ENCODE results near the gene OR5B12.
"Not testable (repeated sequence)": the region's sequence is repeated elsewhere in the genome, so short reads cannot be mapped to it uniquely, and the experiment has no call there.

The OR5B12 gene

DNA sequence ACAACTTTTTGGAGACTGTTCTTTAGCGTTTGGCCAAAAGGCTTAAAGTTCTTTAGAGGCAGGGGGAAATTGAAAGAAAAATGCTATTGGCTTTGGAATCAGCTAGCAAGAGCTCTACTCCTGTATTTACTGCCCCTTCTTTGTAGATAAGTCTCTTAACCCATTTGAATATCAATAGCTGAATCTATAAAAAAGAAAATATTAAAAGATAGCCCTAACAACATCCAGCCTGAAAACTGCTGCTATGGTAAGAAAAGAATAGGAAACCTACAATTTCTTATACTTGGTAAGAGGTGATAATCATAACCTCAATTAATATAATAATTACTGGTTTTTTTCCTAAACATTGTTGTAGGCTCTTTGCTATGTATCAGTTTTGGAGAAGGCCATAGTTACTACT is at the start of gene OR5B12:
Gene OR5B12, minus strand, starts transcription at position 101 of the 400 bp plus-strand sequence. CDS start 2,085 bp downstream, outside the sequence.
- no peak for DNase-seq (ENCODE audit: low spot score)

DNA sequence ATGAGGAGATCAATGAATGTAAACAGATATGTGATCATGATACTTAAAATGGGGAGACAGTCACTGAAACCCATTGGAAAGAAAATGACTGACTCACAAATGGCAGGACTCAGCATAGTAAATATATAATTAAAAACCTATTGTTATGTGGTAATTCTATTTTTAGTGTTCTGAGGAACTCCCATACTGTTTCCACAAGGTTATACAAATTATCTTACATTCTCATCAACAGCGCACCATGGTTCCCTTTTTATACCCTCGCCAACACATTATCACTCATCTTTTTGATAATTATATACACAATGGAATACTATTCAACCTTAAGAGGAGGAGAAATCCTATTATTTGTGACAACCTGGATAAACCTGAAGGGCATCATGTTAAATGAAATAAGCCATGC is 48.8 kb upstream of the OR5B12 start:
- DNase-seq (ENCODE audit: low spot score), result no peak

DNA sequence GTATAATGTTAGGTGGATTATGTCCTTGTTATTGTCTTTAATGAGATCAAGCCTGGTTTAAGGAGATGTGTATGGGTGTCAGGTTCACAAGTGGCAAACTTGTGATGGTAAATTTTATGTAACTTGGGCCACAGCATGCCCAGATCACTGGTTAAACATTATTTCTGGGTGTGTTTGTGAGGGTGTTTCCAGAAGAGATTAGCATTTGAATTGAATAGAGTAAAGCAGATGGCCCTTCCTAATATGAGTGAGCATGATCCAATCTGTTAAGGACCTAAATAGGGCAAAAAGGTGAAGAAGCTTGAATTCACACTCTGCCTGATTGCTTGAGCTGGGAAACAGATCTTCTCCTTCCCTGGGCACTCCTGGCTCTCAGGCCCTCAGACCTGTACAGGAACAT is 45.1 kb upstream of the OR5B12 start:
- no peak for DNase-seq (ENCODE audit: low spot score)

DNA sequence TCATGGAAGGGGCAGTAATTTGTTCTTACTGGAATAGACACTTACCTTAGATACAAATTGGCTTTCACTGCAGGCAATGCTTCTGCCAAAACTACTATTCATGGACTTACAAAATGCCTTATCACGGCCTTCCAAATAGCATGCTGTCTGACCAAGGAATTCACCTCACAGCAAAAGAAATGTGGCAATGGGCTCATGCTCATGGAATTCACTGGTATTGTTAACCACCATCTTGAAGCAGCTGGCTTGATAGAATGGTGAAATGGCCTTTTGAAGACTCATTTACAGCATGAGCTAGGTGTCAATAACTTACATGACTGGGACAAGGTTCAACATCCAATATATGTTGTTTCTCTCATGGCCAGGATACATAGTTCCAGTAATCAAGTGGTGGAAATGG is 43.9 kb upstream of the OR5B12 start:
- DNase-seq (ENCODE audit: low spot score), result no peak

DNA sequence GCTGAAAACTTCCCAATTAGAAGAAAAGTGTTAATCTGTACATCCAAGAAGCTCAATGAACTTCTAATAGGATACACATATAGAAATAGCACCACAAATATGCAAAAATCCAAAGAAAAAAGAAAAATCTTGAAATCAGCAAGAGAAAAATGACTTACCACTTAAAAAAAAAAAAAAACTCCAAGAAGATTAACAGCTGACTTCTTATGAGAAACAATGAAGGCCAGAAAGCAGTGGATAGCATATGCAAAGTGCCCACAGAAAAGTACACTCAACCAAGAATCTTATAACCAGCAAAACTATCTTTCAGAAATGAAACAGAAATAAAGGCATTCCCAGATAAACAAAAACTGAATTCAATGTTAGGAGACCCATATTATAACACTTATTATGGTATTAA is 29.9 kb upstream of the OR5B12 start:
- DNase-seq (ENCODE audit: low spot score), result no peak

DNA sequence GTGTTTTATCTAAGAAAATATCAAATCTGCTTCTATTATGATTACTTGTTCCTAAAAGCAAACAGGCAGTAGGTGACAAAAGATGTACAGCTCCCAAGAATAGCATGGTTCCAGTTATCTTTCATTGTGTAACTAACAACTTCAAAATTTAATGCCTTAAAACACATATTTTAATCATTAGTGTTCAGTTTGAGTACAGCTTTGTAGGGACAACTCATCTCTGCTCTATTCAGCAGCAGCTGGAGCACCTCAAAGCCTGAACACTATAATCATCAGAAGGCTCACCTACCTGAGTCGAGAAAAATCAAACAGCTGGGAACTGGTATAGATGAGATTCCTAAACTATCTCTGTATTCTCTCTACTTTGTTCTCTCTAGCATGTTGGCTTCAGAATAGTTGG is 24.3 kb upstream of the OR5B12 start:
- DNase-seq (ENCODE audit: low spot score), result no peak

DNA sequence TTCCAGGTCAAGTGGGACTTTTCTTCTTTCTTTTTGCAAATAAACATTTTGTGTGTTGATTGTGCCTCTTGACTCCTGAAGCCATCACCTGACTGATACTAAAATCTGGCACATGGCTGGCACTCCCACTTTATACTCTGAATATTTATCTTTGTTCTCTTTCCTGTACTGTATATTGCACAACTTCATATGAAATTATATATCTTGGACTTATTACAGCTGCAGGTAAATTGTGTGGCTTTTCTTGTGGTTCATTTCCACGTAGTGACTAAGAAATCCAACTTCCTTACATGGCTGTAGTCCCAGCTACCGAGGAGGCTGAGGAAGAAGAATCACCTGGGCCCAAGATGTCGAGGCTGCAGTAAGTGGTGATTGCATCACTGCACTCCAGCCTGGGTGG is 23.7 kb upstream of the OR5B12 start:
- no peak for DNase-seq (ENCODE audit: low spot score)

DNA sequence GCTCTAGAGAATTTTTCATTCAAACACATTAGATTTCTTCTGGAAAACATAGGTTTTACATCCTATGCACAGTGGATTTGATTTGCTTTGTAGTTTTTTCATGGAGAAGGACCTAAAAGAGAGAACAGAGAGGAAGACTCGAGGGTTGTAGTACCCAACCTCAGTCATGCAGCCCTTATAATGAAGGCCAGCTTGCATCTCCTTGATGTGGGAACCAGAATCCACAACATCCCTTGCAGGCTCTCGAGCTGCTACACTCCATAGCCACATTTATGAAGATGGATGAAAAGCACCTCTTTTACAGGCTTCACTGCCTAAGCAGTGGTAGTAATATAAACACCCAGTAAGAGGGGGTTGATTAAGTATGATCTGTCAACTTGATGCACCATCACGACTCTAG is 9.5 kb upstream of the OR5B12 start:
- DNase-seq (ENCODE audit: low spot score), result no peak

DNA sequence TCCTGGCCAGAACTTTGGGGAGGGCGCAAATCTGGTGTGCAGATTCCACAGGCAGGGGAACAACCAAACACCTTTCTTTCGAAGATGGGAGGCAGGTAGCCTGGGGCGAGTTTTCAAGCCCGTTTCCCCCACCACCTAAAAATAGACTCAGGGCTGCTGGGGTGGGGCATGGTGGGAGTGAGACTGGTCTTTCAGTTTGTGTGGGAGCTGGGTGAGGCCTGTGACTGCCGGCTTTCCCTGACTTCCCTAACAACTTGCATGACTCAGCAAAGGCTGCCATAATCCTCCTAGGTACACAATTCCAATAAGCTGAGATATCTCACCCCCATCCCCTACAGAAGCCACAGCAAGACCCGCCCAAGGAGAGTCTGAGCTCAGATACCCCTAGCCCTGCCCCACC is 4.3 kb upstream of the OR5B12 start:
- DNase-seq (ENCODE audit: low spot score), result no peak

DNA sequence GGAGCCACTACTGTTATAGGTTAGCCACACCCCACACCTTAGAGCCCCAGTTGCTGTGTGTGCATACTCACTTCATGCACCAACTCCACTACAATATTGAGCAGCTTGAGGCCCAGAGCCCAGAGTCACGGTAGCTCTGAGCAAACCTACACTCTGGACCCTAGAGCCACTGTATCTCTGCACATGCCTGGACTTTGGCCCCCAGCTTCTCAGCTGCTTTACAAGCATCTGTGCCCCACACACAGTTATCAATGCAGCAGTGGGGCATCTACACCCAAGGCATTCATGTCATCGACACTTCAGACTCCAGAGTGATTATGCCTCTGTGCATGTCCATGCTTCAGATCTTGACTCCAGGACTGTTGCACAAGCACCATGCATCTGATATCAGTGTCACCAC is 2.3 kb upstream of the OR5B12 start:
- no peak for DNase-seq (ENCODE audit: low spot score)

DNA sequence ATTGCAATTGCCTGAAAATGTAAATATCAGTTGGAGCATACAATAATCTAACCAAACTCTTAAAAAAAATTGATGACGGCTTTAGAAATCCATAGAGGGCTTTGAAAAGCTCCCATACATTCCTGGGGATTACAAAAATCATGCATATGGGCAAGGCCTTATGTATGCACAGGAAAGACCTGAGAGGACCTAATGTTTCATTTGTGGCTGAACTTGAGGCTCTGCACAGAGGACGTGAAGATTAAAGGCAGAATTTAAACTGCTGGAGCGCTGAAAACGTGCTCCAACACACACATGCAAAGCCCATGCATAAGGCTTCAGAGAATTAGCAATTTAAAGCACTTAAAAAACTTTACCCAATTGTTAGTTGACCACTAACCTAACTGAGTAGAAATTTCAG is 3.5 kb downstream of the OR5B12 start:
- no peak for DNase-seq (ENCODE audit: low spot score)

DNA sequence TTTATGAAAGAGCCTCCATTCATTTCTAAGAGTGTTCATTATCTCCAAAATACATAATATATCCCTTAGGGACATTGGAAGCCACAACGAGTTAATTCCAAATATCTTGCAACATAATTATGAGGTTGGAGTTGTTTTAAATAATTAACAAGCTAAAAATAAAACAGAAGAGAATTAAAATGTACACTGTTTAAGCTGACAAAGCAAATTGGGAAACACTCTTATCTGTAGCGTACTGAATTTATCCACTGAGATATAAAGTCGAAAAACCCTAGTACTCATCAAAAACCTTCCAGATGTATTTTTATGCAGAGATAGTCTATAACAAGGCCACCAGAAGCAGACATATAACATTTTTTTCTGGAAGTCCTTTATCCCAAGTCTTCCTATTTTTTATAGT is 7.8 kb downstream of the OR5B12 start:
- DNase-seq (ENCODE audit: low spot score), result no peak

DNA sequence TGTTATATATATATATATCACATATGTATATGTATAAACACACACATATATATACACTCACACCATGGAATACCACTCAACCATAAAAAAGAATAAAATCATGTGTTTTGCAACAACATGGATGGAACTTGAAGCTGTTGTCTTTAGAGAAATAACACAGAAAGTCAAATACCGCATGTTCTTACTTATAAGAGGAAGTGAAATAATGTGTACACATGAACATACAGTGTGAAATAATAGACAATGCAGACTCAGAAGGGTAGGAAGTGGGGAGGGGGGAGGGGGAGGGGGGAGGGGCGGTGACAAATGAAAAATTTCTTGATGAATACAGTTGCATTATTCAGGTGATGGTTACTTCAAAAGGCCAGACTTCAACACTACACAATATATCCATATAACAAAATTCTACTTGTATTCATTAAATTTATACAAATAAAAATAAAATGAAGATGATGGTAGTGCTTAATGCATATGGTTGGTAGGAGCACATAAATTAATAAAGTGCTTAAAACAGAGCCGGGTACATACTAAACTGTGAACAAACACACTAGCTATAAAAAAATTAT is 8.3 kb downstream of the OR5B12 start:
- no peak for DNase-seq (ENCODE audit: low spot score)

DNA sequence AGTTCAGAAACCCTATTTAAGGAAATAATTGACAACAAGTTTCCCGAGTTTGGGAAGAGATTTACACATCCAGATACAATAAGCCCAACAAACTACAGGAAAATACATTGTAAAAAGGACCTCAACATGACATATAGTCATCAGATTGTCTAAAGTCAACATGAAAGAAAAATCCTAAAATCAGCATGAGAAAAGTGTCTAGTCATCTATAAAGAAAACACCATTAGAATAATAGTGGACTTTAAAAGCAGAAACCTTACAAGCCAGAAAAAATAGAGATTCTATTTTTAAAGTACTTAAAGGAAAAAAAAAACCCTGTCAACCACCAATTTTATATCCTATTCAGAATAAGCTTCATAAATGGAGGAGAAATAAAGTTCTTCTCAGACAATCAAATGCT is 12.8 kb downstream of the OR5B12 start:
- no peak for DNase-seq (ENCODE audit: low spot score)

DNA sequence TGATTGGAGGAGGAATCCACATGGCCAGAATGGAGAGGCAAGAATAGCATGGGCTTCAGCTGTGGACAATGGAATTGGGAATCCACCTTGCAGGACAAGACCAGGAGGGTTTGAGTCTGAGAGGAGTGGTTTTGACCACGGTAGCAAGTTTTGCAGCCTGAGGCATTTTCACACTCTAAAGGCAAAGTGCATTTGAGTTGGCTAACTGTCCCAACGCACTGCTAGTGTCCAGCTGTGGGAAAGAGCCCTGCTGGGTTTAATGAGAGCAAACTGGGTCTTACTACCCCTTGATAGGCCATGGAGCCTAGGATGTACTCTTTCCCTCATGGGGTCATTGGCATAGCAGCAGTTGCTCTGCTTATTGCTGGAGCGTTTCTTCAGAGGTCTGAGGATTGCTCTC is 14.0 kb downstream of the OR5B12 start, which contains the start of gene OR5B2:
Gene OR5B2, minus strand, starts transcription at position 101 of the 400 bp plus-strand sequence. CDS start 4,860 bp downstream, outside the sequence.
- no peak for DNase-seq (ENCODE audit: low spot score)

DNA sequence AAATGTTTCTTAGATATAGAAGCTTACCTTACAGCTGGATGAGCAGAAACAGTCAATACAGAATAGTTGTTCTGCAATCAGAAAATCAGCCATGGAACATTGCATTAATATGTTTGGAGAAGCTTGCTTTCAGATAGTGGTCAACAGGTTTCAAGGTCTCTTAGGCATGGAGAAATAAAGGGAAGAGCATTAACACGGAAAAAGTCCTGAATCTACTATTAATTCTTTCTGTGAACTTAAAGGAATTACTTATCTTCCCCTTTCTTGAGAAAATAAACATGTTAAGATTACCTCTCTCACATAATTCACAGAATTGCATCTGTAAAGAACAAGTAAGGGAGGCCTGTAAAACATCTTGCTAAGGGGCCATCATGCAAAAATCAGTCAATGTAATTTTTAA is 35.3 kb downstream of the OR5B12 start, which contains the start of gene OR5B3:
Gene OR5B3, minus strand, starts transcription at position 101 of the 400 bp plus-strand sequence. CDS start 3,465 bp downstream, outside the sequence.
- DNase-seq (ENCODE audit: low spot score), result no peak

DNA sequence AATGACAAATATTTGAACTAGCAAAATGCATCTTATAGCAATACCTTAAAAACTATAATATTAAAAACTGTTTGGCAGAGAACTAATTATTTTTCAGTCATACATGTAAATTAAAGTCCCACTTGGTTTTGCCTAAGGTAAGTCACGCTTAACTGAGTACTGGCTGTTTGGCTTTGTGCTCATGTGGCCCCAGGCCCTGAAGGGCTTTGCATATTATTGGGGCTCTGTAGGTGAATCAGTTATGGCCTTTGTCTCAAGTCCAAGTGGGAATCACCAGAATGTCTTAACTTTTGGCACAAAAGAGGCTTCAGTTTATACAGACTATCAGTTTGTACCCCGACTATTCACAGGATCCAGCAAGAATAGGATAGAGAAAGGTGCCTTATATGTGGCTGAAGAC is 42.4 kb downstream of the OR5B12 start:
- not testable (repeated sequence) for DNase-seq (ENCODE audit: low spot score)

DNA sequence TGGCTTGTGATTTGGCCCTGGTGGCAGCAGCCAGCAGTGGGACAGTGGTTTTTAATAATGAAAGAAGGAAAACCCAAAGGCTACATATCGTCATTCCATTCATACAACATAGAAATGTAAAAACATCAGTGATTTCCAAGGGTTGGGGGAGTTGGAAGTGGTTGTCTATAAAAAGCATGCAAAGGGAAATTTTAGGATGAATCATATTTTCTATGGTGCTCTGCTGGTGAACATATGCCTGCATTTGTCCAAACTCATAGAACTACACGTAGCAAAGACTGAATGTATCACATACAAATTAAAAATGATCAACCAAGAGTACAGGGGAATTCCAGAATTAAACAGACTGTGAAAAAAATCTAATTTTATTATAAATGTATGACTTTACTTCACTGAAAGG is 46.5 kb downstream of the OR5B12 start:
- DNase-seq (ENCODE audit: low spot score), result no peak

DNA sequence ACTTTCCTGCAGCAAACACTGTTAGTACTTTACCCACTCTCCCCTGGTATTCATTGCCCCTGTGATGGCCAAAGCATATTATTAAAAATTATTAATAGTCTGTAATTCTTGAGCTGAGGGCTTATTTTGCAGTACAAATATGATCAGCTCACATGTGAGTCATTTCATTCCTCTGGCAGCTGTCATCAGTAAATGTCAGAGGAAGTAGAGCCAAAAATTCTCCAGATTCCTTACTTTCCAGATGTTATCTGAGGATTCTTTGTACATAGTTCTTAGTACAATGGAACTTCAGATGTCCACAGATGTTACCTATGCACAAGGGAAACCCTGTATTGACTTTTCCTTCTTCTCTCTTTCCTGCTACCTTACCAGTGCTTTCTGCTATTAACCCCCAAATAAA is 47.8 kb downstream of the OR5B12 start:
- DNase-seq (ENCODE audit: low spot score), result no peak

DNA sequence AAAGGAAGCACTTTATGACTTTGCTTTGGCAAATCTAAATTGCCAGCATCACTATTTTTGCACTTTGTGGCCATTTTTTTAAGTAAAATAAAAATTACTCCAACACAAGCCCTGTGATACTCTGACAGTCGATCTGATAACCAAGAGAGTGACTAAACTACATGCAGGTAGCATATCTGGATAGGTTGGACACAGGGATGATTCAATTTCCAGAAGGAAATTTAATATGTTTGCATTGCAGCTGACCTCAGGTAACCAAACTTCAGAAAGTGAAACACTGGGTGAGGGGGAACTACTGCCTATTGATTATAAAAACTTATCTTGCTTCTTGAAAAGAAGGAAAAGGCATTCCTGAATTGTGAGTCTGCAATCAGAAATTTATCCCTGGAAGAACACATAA is 49.3 kb downstream of the OR5B12 start:
- no peak for DNase-seq (ENCODE audit: low spot score)

DNA sequence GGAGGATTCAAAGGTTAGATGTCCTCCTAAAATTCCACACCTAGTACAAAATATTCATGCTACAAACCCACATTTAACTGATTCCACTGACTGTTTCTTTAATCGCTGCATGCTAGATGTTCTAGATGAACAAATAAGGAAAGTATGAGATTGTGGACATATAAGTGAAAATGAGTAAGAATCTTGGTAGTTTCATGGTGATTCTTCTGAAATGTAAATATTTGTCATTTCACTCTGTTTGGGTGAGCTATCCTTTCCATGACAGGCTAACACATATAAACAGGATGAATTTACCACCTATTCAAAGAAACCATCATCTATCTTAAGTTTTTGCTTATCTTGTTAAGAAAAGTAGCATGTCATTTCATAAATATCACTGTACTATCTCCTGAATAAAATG is 50.2 kb downstream of the OR5B12 start:
- DNase-seq (ENCODE audit: low spot score), result no peak

DNA sequence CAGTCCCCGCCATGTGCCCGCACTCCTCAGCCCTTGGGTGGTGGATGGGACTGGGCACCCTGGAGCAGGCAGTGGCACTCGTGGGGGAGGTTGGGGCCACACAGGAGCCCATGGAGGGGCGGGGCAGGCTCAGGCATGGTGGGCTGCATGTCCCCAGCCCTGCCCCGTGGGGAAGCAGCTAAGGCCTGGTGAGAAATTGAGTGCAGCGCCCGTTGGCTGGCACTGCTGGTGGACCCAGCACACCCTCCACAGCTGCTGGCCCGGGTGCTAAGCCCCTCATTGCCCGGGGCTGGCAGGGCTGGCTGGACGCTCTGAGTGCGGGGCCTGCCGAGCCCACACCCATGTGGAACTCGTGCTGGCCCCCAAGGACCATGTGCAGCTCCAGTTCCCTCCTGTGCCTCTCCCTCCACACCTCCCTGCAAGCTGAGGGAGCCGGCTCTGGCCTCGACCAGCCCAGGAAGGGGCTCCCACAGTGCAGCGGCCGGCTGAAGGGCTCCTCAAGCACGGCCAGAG is 51.4 kb downstream of the OR5B12 start:
- DNase-seq (ENCODE audit: low spot score), result no peak
